HG03342 (cell line): Measurements from ENCODE around the gene AUTS2.
A peak's percentile ranks its signal among the peaks of the same experiment; 100 is the strongest.
"Not testable (repeated sequence)": the region's sequence is repeated elsewhere in the genome, so short reads cannot be mapped to it uniquely, and the experiment has no call there.

Experiments used
- ATAC-seq: cut with Tn5 transposase; IDR thresholded peaks from one replicate; pipeline ENCODE4 v1.9.1; 2021; ENCODE audit warnings: mild to moderate bottlenecking, moderate library complexity; ENCODE audit not compliant: unreplicated experiment

Gene AUTS2

GRCh38 chr7:69780379-69780778 is 182.1 kb downstream of the AUTS2 start:
- no peak for ATAC-seq

GRCh38 chr7:69781412-69781846 is 183.2 kb downstream of the AUTS2 start:
- ATAC-seq, result no peak

DNA sequence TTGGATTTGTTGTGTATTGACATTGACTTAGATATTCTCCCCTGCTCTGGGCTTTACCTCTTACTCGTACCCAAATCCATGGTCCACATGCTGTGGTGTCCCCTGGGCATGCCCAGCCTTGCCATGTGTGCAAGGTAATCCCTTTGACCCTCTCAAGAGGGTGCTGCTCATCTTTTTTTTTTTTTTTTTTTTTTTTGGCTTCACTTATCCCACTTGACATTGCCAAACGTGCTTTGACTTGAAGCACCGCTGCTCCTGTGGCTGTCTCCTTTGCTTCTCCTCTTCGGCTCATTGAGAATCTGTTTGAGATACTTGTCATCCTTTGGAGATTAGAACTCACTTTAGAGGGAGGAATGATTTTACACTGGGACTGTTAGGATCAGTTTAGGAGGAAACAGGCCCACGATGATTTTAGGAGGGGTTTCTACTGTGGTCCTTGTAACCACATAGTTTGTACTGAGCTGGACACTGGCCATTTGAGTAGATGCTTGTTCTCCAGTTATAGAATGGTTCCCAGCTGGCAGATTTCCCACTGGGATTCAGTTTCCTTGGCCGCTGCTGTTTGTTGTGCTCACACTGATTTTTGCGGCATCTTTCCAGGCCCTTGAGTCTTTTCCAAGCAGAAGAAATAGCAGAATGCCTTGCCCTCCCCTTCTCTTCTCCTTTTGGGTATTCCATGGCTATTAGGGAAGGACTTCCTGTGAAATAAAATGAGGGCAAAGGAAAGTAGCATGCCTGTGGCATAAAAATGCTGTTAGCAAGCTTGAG is 184.8 kb downstream of the AUTS2 start:
- no peak for ATAC-seq

GRCh38 chr7:69786130-69786529 is 187.9 kb downstream of the AUTS2 start:
- ATAC-seq, result not testable (repeated sequence)

DNA sequence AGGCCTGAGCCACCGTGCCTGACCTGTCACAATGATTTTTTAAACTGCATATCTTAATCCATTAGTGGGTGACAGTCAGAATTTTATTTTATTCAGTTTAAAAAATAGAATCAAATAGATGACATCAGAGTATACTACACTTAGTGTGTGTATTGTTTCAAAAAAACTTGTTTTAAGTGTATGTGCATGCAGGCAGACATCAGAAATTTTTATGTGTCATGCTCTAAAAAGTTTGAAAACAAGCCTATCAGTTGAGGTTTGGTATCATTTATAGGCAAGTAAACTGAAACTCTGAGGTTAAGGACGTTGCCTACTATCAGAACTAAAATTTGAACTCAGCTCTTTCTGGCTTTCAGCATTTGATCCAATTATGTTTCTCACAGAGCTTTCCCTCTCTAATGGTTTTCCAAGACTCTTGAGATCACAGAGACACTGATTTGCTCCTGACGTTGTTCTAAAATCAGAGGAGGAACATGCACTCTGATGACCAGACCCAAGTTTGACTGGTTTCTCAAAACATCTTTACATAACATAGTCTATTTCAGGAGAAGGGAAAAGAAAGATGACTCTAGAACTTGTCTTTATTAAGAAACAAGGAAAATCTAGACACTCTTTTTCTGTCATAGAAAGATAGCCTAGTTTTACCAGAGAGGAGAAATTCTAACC is 188.6 kb downstream of the AUTS2 start:
- ATAC-seq, result no peak

- no peak for ATAC-seq
Observed at GRCh38 chr7:69787736-69788431, 189.6 kb downstream of the AUTS2 start.

DNA sequence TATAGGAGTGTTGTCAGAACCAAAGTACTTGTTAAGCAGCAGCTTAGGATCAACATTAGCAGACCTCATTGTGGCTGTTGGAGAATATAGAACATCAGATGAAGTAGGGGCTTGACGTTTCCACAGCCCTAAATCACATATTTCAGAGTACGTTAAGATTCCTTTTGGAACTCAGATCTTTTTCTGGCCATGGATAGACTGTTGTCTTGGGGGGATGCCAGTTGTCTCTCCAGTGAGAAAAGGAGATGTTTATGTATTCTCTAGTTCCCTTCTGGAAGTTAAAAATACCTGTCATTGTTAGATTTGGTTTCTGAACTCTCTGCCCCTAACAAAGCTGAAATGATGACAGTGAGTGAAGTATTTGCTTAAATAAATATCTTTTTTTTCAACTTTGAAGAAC is 191.3 kb downstream of the AUTS2 start:
- no peak for ATAC-seq

DNA sequence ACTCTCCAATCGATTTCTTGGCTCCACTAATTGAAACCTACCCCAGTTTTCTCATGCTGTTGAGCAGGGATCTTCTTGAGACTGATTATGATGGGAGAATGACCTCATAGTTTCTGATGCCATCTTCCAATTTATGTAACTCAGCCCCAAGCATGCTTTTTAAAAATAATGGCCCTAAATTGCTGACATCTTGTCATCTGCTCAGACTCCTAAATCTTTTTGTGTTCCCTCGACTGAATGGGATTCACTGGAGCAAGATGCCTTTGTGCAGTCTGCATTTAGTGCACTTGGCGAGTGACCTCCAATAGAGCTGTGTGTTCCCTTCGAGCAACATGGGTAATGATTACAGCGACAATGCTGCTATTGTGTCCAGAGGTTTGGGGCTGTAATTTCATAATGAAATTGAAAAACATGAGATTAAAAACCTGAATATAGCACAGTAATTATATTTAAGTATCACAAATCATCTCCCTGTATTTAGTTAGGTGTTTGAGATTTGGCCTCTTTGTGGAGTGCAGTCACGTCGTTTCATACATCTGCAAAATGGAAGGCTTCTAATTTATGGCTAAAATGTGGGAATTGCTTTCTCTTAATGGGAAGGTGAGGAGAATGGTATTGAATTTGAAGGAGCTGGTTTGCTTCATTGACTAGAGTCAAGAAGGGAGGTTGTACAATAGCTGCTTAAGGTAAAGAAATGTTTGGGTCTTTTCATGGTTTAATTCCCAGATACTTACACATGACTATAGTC is 192.9 kb downstream of the AUTS2 start:
- ATAC-seq, result no peak

DNA sequence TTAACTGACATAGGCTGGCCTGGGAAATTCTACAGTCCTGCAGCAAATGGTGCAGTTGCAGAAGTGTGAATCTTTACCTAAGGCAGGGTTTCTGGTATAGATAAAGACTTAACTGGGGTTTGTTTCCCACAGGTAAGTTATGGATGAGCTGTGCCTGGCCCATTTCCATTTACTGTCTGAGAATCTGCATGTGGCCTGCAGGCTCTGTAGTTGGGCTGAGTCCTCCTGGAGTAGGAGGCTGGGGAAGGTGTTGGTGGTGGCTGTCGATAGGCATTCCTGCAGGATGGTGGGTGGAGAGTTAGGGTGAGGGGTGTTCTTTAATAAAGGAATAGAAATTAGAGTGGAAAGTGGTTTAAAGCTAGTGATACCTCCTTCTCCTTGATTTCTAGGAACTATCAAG is 193.5 kb downstream of the AUTS2 start:
- ATAC-seq, result no peak

GRCh38 chr7:69795932-69796331 is 197.7 kb downstream of the AUTS2 start:
- no peak for ATAC-seq

GRCh38 chr7:69796416-69796815 is 198.1 kb downstream of the AUTS2 start:
- ATAC-seq, result no peak

DNA sequence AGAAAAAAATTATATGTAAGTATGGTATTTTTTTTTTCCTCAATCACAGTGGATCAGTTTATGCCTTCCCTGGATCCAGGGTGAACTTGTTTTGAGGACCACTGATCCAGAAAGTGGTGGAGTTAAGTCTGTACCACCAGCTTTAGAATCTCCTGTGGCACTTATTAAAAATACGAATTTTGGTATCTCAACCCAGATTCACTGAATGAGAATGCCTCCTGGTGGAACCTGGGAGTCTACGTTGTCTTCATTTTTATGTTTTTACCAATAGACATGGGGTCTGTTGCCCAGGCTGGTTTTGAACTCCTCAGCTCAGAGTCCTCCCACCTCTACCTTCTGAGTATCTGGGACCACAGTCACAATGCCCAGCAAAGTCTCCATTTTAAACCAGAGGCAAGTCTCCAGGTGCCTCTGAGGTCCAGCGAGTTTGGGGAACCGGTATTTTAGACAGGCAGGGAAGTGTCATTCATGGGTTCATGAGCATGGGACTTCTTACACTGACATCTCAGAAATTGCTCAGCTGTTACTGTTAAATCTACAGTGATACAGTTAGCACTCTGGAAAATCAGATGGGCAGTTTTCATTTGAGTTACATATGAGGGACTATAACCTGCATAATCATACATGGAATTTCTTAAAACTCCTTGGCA is 200.9 kb downstream of the AUTS2 start:
- no peak for ATAC-seq

DNA sequence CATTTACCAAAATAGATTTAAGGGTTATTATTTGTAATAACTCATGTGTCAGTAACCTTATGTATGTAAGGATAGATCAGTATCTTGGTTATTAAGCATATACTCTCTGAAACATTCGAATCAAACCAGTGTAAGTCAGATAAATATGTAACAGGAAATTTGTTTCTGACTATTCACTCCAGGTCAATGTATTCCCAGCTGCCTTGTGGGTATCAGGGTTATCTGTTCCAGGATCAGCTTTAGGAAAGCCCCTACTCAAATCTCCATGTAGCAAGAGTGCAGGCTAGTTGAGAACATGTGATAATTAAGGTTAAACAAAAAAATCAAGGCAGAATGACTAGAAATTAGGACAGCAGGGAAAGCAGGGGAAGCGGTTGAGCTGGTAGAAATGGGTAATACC is 201.7 kb downstream of the AUTS2 start:
- no peak for ATAC-seq

- ATAC-seq, result no peak
Observed at GRCh38 chr7:69800495-69800894, 202.2 kb downstream of the AUTS2 start.

GRCh38 chr7:69801729-69802682 is 203.7 kb downstream of the AUTS2 start:
- no peak for ATAC-seq

DNA sequence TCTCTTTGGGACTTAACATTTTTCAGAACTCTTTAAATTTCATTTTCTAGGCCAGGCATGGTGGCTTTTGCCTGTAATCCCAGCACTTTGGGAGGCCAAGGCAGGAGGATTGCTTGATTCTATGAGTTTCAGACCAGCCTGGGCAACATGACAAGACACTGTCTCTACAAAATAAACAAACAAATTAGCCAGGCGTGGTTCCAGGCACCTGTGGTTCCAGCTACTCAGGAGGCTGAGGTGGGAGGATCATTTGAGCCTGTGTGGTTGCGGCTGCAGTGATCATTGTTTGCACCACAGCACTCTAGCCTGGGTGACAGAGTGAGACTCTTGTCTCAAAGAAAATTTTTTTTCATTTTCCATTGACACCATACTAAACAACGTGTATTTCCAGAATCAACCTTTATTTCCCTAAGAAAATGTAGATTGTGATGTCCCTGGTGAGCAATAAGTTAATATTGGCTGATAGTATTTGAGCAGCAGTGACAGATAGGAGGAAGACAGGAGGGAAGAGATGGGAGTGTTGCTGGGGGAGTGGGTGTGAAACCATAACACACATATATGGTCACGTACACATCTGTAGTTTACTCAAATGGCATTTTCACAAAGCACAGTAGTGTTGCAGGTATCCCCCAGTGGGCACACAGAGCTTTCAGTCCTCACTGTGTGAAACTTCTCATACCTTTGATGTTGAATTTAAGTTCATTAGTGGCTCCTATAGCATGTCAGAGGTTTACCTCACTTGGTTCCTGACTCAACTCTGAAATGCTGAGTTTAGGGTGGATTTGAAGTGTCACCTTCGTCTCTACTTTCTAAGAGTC is 205.6 kb downstream of the AUTS2 start:
- ATAC-seq, result peak; percentile 88

DNA sequence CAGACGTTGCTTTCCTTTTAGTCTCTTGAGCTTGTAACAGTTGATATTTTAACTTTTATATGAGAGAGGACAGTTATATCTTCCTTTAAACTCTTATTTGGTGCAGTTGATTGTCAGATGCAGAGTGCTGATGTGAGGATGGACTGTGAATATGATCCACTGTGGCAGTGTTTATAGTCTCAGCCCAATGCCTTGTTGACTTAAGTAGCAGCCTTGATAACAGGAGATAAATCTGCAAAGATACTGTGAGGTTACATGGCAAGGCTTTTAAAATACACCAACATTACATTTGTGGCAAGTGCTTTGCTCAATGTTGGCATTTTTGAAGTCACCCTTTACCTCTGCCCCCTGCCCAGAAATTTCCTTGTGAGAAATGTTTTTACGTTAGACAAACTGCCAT is 206.7 kb downstream of the AUTS2 start:
- ATAC-seq, result no peak

- no peak for ATAC-seq
Observed at GRCh38 chr7:69808391-69808790, 210.1 kb downstream of the AUTS2 start.
